ENCODE data around the gene CNNM4.

CNNM4 gene

GRCh38 chr2:96810783-96811192, 50.1 kb downstream of the CNNM4 start:
- DNase-seq (ENCODE audit: low read depth, low spot score), result no peak

GRCh38 chr2:96811917-96812316, 51.2 kb downstream of the CNNM4 start:
- no peak for DNase-seq (ENCODE audit: low read depth, low spot score)

GRCh38 chr2:96813656-96814055, 53.0 kb downstream of the CNNM4 start:
- no peak for DNase-seq (ENCODE audit: low read depth, low spot score)

- DNase-seq (ENCODE audit: low read depth, low spot score), result no peak
Observed at GRCh38 chr2:96815326-96816126, 54.8 kb downstream of the CNNM4 start.

GRCh38 chr2:96816127-96816835, 55.6 kb downstream of the CNNM4 start, which contains the start of gene CNNM3:
TSS of gene CNNM3 (plus strand) at chr2:96816268. CDS start at chr2:96816278, 10 bp downstream.
- DNase-seq (ENCODE audit: low read depth, low spot score), result peak; percentile 92

GRCh38 chr2:96816836-96817702, 56.4 kb downstream of the CNNM4 start:
- DNase-seq (ENCODE audit: low read depth, low spot score), result no peak

- DNase-seq (ENCODE audit: low read depth, low spot score), result no peak
Observed at GRCh38 chr2:96817882-96818281, 57.2 kb downstream of the CNNM4 start.

- DNase-seq (ENCODE audit: low read depth, low spot score), result no peak
Observed at GRCh38 chr2:96819128-96819875, 58.6 kb downstream of the CNNM4 start.

- DNase-seq (ENCODE audit: low read depth, low spot score), result no peak
Observed at GRCh38 chr2:96819876-96820511, 59.3 kb downstream of the CNNM4 start.

GRCh38 chr2:96821113-96821675, 60.5 kb downstream of the CNNM4 start:
- no peak for DNase-seq (ENCODE audit: low read depth, low spot score)

- no peak for DNase-seq (ENCODE audit: low read depth, low spot score)
Observed at GRCh38 chr2:96822786-96823185, 62.1 kb downstream of the CNNM4 start.

- no peak for DNase-seq (ENCODE audit: low read depth, low spot score)
Observed at GRCh38 chr2:96823198-96823597, 62.5 kb downstream of the CNNM4 start.

GRCh38 chr2:96824079-96824870, 63.6 kb downstream of the CNNM4 start:
- no peak for DNase-seq (ENCODE audit: low read depth, low spot score)

- DNase-seq (ENCODE audit: low read depth, low spot score), result no peak
Observed at GRCh38 chr2:96825057-96825456, 64.4 kb downstream of the CNNM4 start.

GRCh38 chr2:96826546-96827278, 66.0 kb downstream of the CNNM4 start:
- DNase-seq (ENCODE audit: low read depth, low spot score), result no peak

- DNase-seq (ENCODE audit: low read depth, low spot score), result no peak
Observed at GRCh38 chr2:96828436-96828835, 67.7 kb downstream of the CNNM4 start.

GRCh38 chr2:96828874-96829273, 68.2 kb downstream of the CNNM4 start:
- DNase-seq (ENCODE audit: low read depth, low spot score), result no peak

- DNase-seq (ENCODE audit: low read depth, low spot score), result no peak
Observed at GRCh38 chr2:96830044-96830562, 69.4 kb downstream of the CNNM4 start.

- DNase-seq (ENCODE audit: low read depth, low spot score), result no peak
Observed at GRCh38 chr2:96831679-96832078, 71.0 kb downstream of the CNNM4 start.
